ENCODE results near the gene CADPS2.

DNA sequence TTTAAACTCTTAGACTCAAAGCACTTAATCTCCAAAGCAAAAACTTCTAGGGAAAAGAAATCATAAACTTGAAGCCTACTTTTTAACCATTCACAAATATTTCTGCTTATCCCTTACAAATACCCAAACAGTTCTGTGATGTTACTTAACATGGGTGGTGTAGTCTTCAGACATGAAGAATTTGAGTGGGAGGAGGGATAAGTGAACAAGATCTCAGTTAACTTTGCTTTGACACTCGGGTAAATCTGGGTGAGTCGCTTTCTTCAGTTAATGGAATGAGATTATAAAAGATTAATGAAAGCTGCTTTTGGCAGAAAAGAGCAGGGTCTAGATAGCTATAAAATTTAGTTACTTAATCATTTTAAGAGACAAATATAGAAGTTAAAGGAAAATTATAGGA is 234.8 kb downstream of the CADPS2 start:
- TF ChIP-seq POLR2AphosphoS5 (IDR thresholded peaks at IDR 0.05) (no peak), POLR2A (IDR thresholded peaks at IDR 0.05; ENCODE audit: low read depth) (no peak)
